WTC11 (cell line): ENCODE measurements around the gene LAMC2. TPM values are rescaled to one million over a fixed set of nuclear protein-coding genes. Genes with fewer than 3 reads are reported as not detected.

ENCODE experiments used
- ATAC-seq: fragments of 200-7000 bp; cut with Tn5 transposase; 2 replicates; pipeline ENCODE4 v1.10.0; 2021; ENCODE audit warnings: mild to moderate bottlenecking, moderate library complexity
- CTCF ChIA-PET: fragments of 300-600 bp; sonication (Branson Sonifier 250); formaldehyde crosslinking; loops from one replicate; lab custom pipeline; 2021; ENCODE audit warnings: antibody characterized with exemption; lab: Charles Lee
- POLR2A ChIA-PET: fragments of 350-600 bp; sonication (Branson Sonifier 250); formaldehyde crosslinking; loops from one replicate; lab custom pipeline; 2021; ENCODE audit warnings: antibody characterized with exemption; lab: Charles Lee
- DNase-seq: peaks from one replicate; pipeline ENCODE4 v3.0.0; 2021; ENCODE audit warnings: low spot score
- H3K27ac Mint-ChIP-seq: 2 replicates; pipeline ENCODE4 v1.8.0; 2021; ENCODE audit warnings: mixed read lengths
- H3K27me3 Mint-ChIP-seq: 2 replicates; pipeline ENCODE4 v1.8.0; 2021; ENCODE audit warnings: low read depth, mild to moderate bottlenecking, moderate library complexity, mixed read lengths
- H3K36me3 Mint-ChIP-seq: 2 replicates; pipeline ENCODE4 v1.8.0; 2021; ENCODE audit warnings: mixed read lengths
- H3K4me1 Mint-ChIP-seq: 2 replicates; pipeline ENCODE4 v1.8.0; 2022; ENCODE audit warnings: mixed read lengths
- H3K4me3 Mint-ChIP-seq: 2 replicates; pipeline ENCODE4 v1.8.0; 2021; ENCODE audit warnings: mild to moderate bottlenecking, moderate library complexity, mixed read lengths
- H3K9me3 Mint-ChIP-seq: 2 replicates; pipeline ENCODE4 v1.8.0; 2021; ENCODE audit warnings: mixed read lengths
- AFF4 ChIP-seq: sonication (generic); formaldehyde crosslinking; IDR thresholded peaks from 2 replicates; pipeline ENCODE4 v1.8.1; 2023; ENCODE audit warnings: mild to moderate bottlenecking, missing genetic modification reagents, borderline replicate concordance
- CREB1 ChIP-seq: sonication (generic); formaldehyde crosslinking; IDR thresholded peaks from 2 replicates; pipeline ENCODE4 v1.8.0; 2023; ENCODE audit warnings: mild to moderate bottlenecking, missing genetic modification reagents
- ETV6 ChIP-seq: sonication (generic); formaldehyde crosslinking; IDR thresholded peaks from 2 replicates; pipeline ENCODE4 v1.8.1; 2022; ENCODE audit warnings: mild to moderate bottlenecking, missing genetic modification reagents
- FOXK1 ChIP-seq: sonication (generic); formaldehyde crosslinking; IDR thresholded peaks from 2 replicates; pipeline ENCODE4 v1.8.0; 2022; ENCODE audit warnings: mild to moderate bottlenecking, moderate library complexity, missing genetic modification reagents
- FOXP4 ChIP-seq: sonication (generic); formaldehyde crosslinking; IDR thresholded peaks from 2 replicates; pipeline ENCODE4 v1.8.0; 2022; ENCODE audit warnings: mild to moderate bottlenecking, missing genetic modification reagents
- GTF2I ChIP-seq: fragments of 250-450 bp; sonication (Bioruptor Pico); conservative IDR thresholded peaks from 2 replicates; pipeline ENCODE4 v1.4.0; 2021; ENCODE audit warnings: mild to moderate bottlenecking
- NFATC4 ChIP-seq: fragments of 250-450 bp; sonication (Bioruptor Pico); IDR thresholded peaks from 2 replicates; pipeline ENCODE4 v1.9.0; 2021; ENCODE audit warnings: mild to moderate bottlenecking
- NFE2L1 ChIP-seq: sonication (generic); formaldehyde crosslinking; IDR thresholded peaks from 2 replicates; pipeline ENCODE4 v1.8.1; 2023; ENCODE audit warnings: missing genetic modification reagents
- RORB ChIP-seq: fragments of 250-450 bp; sonication (Bioruptor Pico); IDR thresholded peaks from 2 replicates; pipeline ENCODE4 v1.9.0; 2021; ENCODE audit warnings: mild to moderate bottlenecking
- TEAD1 ChIP-seq: sonication (generic); formaldehyde crosslinking; IDR thresholded peaks from 2 replicates; pipeline ENCODE4 v1.8.0; 2022; ENCODE audit warnings: mild to moderate bottlenecking, missing genetic modification reagents
- USF1 ChIP-seq: sonication (generic); formaldehyde crosslinking; IDR thresholded peaks from 2 replicates; pipeline ENCODE4 v1.8.0; 2022; ENCODE audit warnings: mild to moderate bottlenecking, missing genetic modification reagents
- ZNF121 ChIP-seq: sonication (generic); formaldehyde crosslinking; IDR thresholded peaks from 2 replicates; pipeline ENCODE4 v1.8.0; 2023; ENCODE audit warnings: missing genetic modification reagents
- ZNF423 ChIP-seq: fragments of 250-450 bp; sonication (Bioruptor Pico); IDR thresholded peaks from 2 replicates; pipeline ENCODE4 v2.1.2; 2022; ENCODE audit warnings: mild to moderate bottlenecking, moderate library complexity
- ZNF671 ChIP-seq: fragments of 250-450 bp; sonication (Bioruptor Pico); IDR thresholded peaks from 2 replicates; pipeline ENCODE4 v1.8.0; 2021; ENCODE audit warnings: mild to moderate bottlenecking
- total RNA-seq: library from RNA; stranded (reverse); gene quantifications from 3 replicates; pipeline ENCODE4 v1.2.3, GENCODE V29; 2021
- TF ChIP-seq, protein P1 (sequence below): fragments of 250-450 bp; sonication (Bioruptor Pico); IDR thresholded peaks from 2 replicates; pipeline ENCODE4 v2.1.2; 2022; ENCODE audit warnings: mild to moderate bottlenecking, moderate library complexity
- TF ChIP-seq, protein P2 (sequence below): sonication (generic); formaldehyde crosslinking; IDR thresholded peaks from 2 replicates; pipeline ENCODE4 v1.8.0; 2023; ENCODE audit warnings: mild to moderate bottlenecking, missing genetic modification reagents
- TF ChIP-seq, protein P3 (sequence below): fragments of 250-450 bp; sonication (Bioruptor Pico); IDR thresholded peaks from 2 replicates; pipeline ENCODE4 v1.9.0; 2021; ENCODE audit warnings: mild to moderate bottlenecking
- TF ChIP-seq, protein P4 (sequence below): sonication (generic); formaldehyde crosslinking; IDR thresholded peaks from 2 replicates; pipeline ENCODE4 v1.8.1; 2023; ENCODE audit warnings: mild to moderate bottlenecking, missing genetic modification reagents, moderate library complexity
- TF ChIP-seq, protein P5 (sequence below): sonication (generic); formaldehyde crosslinking; IDR thresholded peaks from 2 replicates; pipeline ENCODE4 v1.8.0; 2023; ENCODE audit warnings: missing genetic modification reagents
- TF ChIP-seq, protein P6 (sequence below): sonication (generic); formaldehyde crosslinking; IDR thresholded peaks from 2 replicates; pipeline ENCODE4 v1.8.1; 2022; ENCODE audit warnings: low read depth, mild to moderate bottlenecking, moderate library complexity, missing genetic modification reagents, borderline replicate concordance

LAMC2 gene
- total RNA-seq, 1 experiment from 2014 or later = 7.9 TPM

DNA sequence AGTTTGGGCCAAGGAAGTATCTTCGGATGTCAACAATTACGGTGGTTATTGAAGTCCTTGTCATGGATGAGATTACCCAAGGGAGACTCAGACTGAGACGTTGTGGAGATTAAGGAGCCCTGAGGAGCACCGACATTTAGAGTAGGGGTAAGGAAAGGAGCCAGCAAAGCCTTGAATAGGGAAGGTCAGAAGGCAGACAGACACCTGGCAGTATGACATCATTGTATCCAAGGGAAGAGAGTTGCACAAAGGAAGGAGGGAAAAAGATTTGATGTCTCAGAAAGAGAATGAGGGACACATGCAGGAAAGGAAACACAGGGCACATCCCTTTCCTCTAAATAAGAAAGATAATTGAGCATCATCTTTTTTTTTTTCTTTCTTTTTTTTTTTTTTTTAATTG is 11.7 kb downstream of the LAMC2 start:
- DNase-seq = no peak
- Mint-ChIP-seq H3K36me3 (no peaks in the 10 kb centered on the region), H3K27me3 (no peaks in the 10 kb centered on the region), H3K27ac (no peak overlapping the region), H3K4me3 (no peak overlapping the region), H3K9me3 (no peaks in the 10 kb centered on the region), H3K4me1 (peaks cover 36% of the 10 kb centered on the region)
- TF ChIP-seq, protein P1, sequence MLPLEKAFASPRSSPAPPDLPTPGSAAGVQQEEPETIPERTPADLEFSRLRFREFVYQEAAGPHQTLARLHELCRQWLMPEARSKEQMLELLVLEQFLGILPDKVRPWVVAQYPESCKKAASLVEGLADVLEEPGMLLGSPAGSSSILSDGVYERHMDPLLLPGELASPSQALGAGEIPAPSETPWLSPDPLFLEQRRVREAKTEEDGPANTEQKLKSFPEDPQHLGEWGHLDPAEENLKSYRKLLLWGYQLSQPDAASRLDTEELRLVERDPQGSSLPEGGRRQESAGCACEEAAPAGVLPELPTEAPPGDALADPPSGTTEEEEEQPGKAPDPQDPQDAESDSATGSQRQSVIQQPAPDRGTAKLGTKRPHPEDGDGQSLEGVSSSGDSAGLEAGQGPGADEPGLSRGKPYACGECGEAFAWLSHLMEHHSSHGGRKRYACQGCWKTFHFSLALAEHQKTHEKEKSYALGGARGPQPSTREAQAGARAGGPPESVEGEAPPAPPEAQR (CRISPR knock-in tag) = no peak
- TF ChIP-seq FOXP4 (CRISPR knock-in tag) (no peak), ZNF121 (CRISPR knock-in tag) (no peak), CREB1 (no peak), NFATC4 (CRISPR knock-in tag) (no peak), NFE2L1 (CRISPR knock-in tag) (no peak), ETV6 (CRISPR knock-in tag) (no peak), TEAD1 (no peak), FOXK1 (CRISPR knock-in tag) (no peak)
- TF ChIP-seq, protein P2, sequence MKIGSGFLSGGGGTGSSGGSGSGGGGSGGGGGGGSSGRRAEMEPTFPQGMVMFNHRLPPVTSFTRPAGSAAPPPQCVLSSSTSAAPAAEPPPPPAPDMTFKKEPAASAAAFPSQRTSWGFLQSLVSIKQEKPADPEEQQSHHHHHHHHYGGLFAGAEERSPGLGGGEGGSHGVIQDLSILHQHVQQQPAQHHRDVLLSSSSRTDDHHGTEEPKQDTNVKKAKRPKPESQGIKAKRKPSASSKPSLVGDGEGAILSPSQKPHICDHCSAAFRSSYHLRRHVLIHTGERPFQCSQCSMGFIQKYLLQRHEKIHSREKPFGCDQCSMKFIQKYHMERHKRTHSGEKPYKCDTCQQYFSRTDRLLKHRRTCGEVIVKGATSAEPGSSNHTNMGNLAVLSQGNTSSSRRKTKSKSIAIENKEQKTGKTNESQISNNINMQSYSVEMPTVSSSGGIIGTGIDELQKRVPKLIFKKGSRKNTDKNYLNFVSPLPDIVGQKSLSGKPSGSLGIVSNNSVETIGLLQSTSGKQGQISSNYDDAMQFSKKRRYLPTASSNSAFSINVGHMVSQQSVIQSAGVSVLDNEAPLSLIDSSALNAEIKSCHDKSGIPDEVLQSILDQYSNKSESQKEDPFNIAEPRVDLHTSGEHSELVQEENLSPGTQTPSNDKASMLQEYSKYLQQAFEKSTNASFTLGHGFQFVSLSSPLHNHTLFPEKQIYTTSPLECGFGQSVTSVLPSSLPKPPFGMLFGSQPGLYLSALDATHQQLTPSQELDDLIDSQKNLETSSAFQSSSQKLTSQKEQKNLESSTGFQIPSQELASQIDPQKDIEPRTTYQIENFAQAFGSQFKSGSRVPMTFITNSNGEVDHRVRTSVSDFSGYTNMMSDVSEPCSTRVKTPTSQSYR (CRISPR knock-in tag) = no peak
- TF ChIP-seq, protein P3, sequence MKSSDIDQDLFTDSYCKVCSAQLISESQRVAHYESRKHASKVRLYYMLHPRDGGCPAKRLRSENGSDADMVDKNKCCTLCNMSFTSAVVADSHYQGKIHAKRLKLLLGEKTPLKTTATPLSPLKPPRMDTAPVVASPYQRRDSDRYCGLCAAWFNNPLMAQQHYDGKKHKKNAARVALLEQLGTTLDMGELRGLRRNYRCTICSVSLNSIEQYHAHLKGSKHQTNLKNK (CRISPR knock-in tag) = no peak
- TF ChIP-seq, protein P4, sequence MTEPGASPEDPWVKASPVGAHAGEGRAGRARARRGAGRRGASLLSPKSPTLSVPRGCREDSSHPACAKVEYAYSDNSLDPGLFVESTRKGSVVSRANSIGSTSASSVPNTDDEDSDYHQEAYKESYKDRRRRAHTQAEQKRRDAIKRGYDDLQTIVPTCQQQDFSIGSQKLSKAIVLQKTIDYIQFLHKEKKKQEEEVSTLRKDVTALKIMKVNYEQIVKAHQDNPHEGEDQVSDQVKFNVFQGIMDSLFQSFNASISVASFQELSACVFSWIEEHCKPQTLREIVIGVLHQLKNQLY (CRISPR knock-in tag) = no peak
- ChIA-PET POLR2A (interaction anchor here (1.0 kb wide), 1 partner anchor 10 kb away, joined by 6 read pairs; no protein-coding TSS in a partner anchor), CTCF (no interaction called here)
- no peak for ATAC-seq

- TF ChIP-seq ZNF423 (CRISPR knock-in tag) (no peak), ZNF671 (no peak), RORB (no peak), USF1 (no peak), AFF4 (CRISPR knock-in tag) (no peak), GTF2I (no peak)
- TF ChIP-seq, protein P5, sequence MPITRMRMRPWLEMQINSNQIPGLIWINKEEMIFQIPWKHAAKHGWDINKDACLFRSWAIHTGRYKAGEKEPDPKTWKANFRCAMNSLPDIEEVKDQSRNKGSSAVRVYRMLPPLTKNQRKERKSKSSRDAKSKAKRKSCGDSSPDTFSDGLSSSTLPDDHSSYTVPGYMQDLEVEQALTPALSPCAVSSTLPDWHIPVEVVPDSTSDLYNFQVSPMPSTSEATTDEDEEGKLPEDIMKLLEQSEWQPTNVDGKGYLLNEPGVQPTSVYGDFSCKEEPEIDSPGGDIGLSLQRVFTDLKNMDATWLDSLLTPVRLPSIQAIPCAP (CRISPR knock-in tag) = no peak
- TF ChIP-seq, protein P6, sequence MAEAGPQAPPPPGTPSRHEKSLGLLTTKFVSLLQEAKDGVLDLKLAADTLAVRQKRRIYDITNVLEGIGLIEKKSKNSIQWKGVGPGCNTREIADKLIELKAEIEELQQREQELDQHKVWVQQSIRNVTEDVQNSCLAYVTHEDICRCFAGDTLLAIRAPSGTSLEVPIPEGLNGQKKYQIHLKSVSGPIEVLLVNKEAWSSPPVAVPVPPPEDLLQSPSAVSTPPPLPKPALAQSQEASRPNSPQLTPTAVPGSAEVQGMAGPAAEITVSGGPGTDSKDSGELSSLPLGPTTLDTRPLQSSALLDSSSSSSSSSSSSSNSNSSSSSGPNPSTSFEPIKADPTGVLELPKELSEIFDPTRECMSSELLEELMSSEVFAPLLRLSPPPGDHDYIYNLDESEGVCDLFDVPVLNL (CRISPR knock-in tag) = no peak
- TF ChIP-seq, protein P3 (CRISPR knock-in tag) = no peak
- Mint-ChIP-seq H3K36me3 (no peaks in the 10 kb centered on the region), H3K4me3 (no peak overlapping the region), H3K4me1 (peaks cover 29% of the 10 kb centered on the region), H3K27me3 (no peaks in the 10 kb centered on the region), H3K9me3 (no peaks in the 10 kb centered on the region), H3K27ac (peak overlapping the region; percentile 24; the same call in 1 of the 2 replicates)
- ATAC-seq (no peak), DNase-seq (no peak)
- ChIA-PET POLR2A (interaction anchor here (1.0 kb wide), 1 partner anchor 11 kb away, joined by 6 read pairs; no protein-coding TSS in a partner anchor), CTCF (no interaction called here)
Measured at GRCh38 chr1:183198463-183198862, 12.4 kb downstream of the LAMC2 start.
